Common myeloid progenitor, CD34-positive (primary cell): ENCODE data around the gene AFAP1L2. TPM values are rescaled to one million over a fixed set of nuclear protein-coding genes. Genes with fewer than 3 reads are reported as not detected.
A peak's percentile ranks its signal among the peaks of the same experiment; 100 is the strongest.

Experiments
- CTCF ChIA-PET: fragments of 350-600 bp; sonication (Branson Sonifier 250); formaldehyde crosslinking; loops from one replicate; lab custom pipeline; 2021; ENCODE audit warnings: antibody characterized with exemption; lab: Charles Lee
- POLR2A ChIA-PET: fragments of 350-600 bp; sonication (Branson Sonifier 250); formaldehyde crosslinking; loops from one replicate; lab custom pipeline; 2021; ENCODE audit warnings: antibody characterized with exemption; lab: Charles Lee
- DNase-seq, 3 donors: peaks; one replicate each; pipeline versions ENCODE4 v3.0.0 to v3.0.0-alpha.2; 2013
- H3K27ac ChIP-seq, 2 experiments: 1 replicate in 1 of 2; 2 replicates in 1 of 2; pipeline ENCODE4 v1.7.0; 2013; ENCODE audit warnings: inconsistent platforms in 2 of 2, low read length in 2 of 2, mild to moderate bottlenecking in 2 of 2, low read depth in 1 of 2, moderate library complexity in 1 of 2; ENCODE audit not compliant: severe bottlenecking in 2 of 2, insufficient read depth in 1 of 2, poor library complexity in 1 of 2
- H3K27me3 ChIP-seq, 5 experiments: replicated peaks in 2 of 5; 1 replicate in 3 of 5; 2 replicates in 2 of 5; pipeline versions ENCODE4 v1.6.1 to v1.7.0; 2013; ENCODE audit warnings: low read length in 4 of 5, mild to moderate bottlenecking in 2 of 5, moderate library complexity in 2 of 5, inconsistent platforms in 1 of 5; ENCODE audit not compliant: insufficient read depth in 5 of 5, control insufficient read depth in 4 of 5
- H3K36me3 ChIP-seq, 4 experiments: 1 replicate in 2 of 4; 2 replicates in 2 of 4; pipeline versions ENCODE4 v1.6.1 to v1.7.0; 2013; ENCODE audit warnings: low read length in 3 of 4, control low read depth in 1 of 4, mild to moderate bottlenecking in 1 of 4; ENCODE audit not compliant: control insufficient read depth in 4 of 4, insufficient read depth in 4 of 4
- H3K4me1 ChIP-seq, 4 experiments: 1 replicate in 3 of 4; 2 replicates in 1 of 4; pipeline versions ENCODE4 v1.6.1 to v1.7.1; 2013; ENCODE audit warnings: low read length in 3 of 4, mild to moderate bottlenecking in 3 of 4, control low read depth in 1 of 4, inconsistent platforms in 1 of 4, moderate library complexity in 1 of 4; ENCODE audit not compliant: control insufficient read depth in 4 of 4, insufficient read depth in 4 of 4; ENCODE audit errors: control extremely low read depth in 1 of 4
- H3K4me3 ChIP-seq, 7 experiments: 1 replicate in 4 of 7; 2 replicates in 3 of 7; pipeline versions ENCODE4 v1.5.1 to v1.7.0; 2013; ENCODE audit warnings: mild to moderate bottlenecking in 7 of 7, low read length in 6 of 7, moderate library complexity in 6 of 7, inconsistent platforms in 2 of 7, low read depth in 2 of 7, control low read depth in 1 of 7; ENCODE audit not compliant: insufficient read depth in 4 of 7, control insufficient read depth in 1 of 7; ENCODE audit errors: extremely low read depth in 1 of 7
- H3K9me3 ChIP-seq, 5 experiments: 1 replicate in 4 of 5; 2 replicates in 1 of 5; pipeline versions ENCODE4 v1.6.1 to v1.7.1; 2013; ENCODE audit warnings: low read length in 4 of 5, mild to moderate bottlenecking in 2 of 5, inconsistent platforms in 1 of 5, low read depth in 1 of 5, moderate library complexity in 1 of 5; ENCODE audit not compliant: control insufficient read depth in 4 of 5, insufficient read depth in 2 of 5; ENCODE audit errors: control extremely low read depth in 1 of 5
- WGBS: methylation state at CpG from one replicate; pipeline ENCODE4 v1.1.5; 2013; ENCODE audit not compliant: insufficient coverage; 5-methylcytosine and 5-hydroxymethylcytosine counted together
- polyA plus RNA-seq: library from polyadenylated mRNA; unstranded; fragments of 120-200 nt; gene quantifications from one replicate; pipeline ENCODE4 v1.2.1, GENCODE V29; 2013

Gene AFAP1L2, protein sequence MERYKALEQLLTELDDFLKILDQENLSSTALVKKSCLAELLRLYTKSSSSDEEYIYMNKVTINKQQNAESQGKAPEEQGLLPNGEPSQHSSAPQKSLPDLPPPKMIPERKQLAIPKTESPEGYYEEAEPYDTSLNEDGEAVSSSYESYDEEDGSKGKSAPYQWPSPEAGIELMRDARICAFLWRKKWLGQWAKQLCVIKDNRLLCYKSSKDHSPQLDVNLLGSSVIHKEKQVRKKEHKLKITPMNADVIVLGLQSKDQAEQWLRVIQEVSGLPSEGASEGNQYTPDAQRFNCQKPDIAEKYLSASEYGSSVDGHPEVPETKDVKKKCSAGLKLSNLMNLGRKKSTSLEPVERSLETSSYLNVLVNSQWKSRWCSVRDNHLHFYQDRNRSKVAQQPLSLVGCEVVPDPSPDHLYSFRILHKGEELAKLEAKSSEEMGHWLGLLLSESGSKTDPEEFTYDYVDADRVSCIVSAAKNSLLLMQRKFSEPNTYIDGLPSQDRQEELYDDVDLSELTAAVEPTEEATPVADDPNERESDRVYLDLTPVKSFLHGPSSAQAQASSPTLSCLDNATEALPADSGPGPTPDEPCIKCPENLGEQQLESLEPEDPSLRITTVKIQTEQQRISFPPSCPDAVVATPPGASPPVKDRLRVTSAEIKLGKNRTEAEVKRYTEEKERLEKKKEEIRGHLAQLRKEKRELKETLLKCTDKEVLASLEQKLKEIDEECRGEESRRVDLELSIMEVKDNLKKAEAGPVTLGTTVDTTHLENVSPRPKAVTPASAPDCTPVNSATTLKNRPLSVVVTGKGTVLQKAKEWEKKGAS
- polyA plus RNA-seq: 3.4 TPM

DNA sequence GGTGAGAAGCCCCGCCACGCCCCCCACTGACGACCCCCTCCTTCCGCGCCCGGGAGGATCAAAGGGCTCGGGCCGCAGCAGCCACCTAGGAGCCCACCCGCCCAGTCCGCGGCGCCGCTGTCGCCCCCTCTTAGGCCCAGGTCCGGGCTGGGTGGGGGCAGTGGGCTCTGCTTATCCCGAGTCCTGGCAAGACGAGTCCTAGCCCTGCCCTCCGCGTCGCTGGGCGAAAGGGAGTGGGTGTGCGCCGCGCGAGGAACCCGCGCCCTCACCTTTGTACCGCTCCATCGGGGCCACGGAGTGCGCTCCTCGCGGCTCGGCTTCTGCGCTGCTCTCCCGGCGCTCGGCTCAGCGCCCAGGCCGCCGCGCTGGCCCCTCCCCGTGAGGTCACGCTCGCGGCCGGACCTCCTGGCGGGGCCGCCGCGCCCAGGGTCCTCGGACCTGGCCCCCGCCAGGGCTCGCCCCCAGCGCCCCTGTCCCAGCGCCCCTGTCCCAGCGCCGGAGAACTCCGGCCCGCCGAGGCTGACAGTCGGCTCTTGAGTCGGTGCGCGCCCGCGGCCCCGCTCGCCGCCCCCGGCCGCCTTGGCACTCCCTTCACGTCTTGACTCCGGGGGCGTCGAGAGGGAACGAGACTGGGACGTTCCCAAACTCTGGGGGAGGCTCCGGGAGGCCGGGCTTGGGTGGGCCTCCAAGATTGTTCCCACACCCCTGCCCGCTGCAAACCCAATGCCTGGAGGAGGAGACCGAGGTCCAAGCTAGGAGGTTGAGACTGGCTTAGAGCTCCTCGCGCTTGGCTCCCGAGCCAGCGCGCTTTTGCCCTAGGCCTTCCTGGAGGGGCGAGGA lies at the start of gene AFAP1L2:
AFAP1L2 (minus strand) TSS at position 332 of the 840 bp plus-strand sequence; CDS start at position 285, 47 bp downstream.
- POLR2A ChIA-PET: no interaction called here
- Histone ChIP-seq H3K27ac (no peak within 1 kb of the TSS), H3K4me3 (peak within 1 kb of the TSS; percentile 26 to 78 (median 58)), H3K36me3 (no peaks in the 10 kb centered on the region), H3K9me3 (no peaks in the 10 kb centered on the region), H3K4me1 (peaks cover 3 to 23% (median 22%) of the 10 kb centered on the region in 4 experiments), H3K27me3 (peaks cover 0 to 55% (median 32%) of the 10 kb centered on the region in 5 experiments)
- DNase-seq: peak in 2 of 3 donors; percentile 26 to 42
- 2% methylated on average over 80 of the region's 88 CpGs for WGBS
- CTCF ChIA-PET: interaction anchor here (1.0 to 1.7 kb wide), 4 partner anchors 10 to 100 kb away, joined by 3 to 7 read pairs (median 6); no protein-coding TSS in a partner anchor

DNA sequence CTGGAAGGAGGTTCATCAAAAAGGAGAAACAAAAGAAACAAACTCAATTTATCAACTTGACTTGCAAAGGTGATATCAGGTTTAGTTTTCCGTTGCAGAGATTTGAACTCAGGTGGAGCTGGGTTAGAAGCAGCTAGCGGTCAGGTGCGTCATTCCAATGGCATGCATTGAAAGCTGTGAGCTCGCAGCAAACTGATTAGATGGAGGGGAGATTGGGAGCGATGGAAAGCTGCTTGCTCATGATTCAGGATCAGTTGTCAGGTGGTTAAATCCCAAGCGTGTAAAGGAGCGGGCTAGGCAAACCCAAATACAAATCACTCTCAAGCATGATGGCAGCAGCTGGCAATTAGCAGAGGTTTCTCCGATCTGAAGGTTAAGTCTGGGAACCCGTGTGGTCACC lies 49.3 kb upstream of the AFAP1L2 start:
- Histone ChIP-seq H3K9me3 (no peaks in the 10 kb centered on the region), H3K36me3 (peaks cover 0 to 24% (median 2%) of the 10 kb centered on the region in 4 experiments), H3K27ac (no peak overlapping the region), H3K4me1 (peaks cover 0 to 6% (median 0%) of the 10 kb centered on the region in 4 experiments), H3K27me3 (no peaks in the 10 kb centered on the region), H3K4me3 (no peak overlapping the region)
- ChIA-PET POLR2A (interaction anchor here (0.5 kb wide), 1 partner anchor 367 kb away, joined by 4 read pairs; no protein-coding TSS in a partner anchor), CTCF (interaction anchor here (1.3 kb wide), 1 partner anchor 15 kb away, joined by 4 read pairs; no protein-coding TSS in a partner anchor)
- WGBS: 99% methylated on average over 9 of the region's 9 CpGs
- no peak for DNase-seq

DNA sequence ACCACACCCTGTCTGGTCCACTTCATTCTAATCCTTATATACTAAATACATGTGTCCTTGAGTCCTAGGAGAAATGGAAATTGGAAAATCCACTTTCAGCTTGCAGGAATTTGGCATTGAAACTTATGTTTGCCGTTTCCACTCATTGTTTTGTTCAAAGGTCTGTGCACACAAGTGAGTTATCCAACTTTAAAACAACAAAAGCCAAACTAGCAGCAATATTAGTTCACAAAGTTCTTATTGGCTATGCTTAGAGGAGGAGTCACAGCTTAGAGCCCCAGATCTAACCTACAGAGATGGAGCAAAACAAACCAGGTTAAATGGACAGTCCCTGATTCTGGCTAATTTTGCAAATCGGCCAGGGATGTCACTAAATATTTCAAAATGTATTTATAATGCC lies 44.6 kb upstream of the AFAP1L2 start:
- Histone ChIP-seq H3K4me1 (peaks cover 0 to 6% (median 0%) of the 10 kb centered on the region in 4 experiments), H3K36me3 (peaks cover 0 to 36% (median 8%) of the 10 kb centered on the region in 4 experiments), H3K4me3 (no peak overlapping the region), H3K27ac (no peak overlapping the region), H3K27me3 (no peaks in the 10 kb centered on the region), H3K9me3 (no peaks in the 10 kb centered on the region)
- ChIA-PET POLR2A (no interaction called here), CTCF (interaction anchor here (0.8 to 1.8 kb wide), 4 partner anchors 11 to 146 kb away, joined by 3 to 7 read pairs (median 6); no protein-coding TSS in a partner anchor)
- DNase-seq: no peak
- 100% methylated on average over 1 of the region's 2 CpGs for WGBS

DNA sequence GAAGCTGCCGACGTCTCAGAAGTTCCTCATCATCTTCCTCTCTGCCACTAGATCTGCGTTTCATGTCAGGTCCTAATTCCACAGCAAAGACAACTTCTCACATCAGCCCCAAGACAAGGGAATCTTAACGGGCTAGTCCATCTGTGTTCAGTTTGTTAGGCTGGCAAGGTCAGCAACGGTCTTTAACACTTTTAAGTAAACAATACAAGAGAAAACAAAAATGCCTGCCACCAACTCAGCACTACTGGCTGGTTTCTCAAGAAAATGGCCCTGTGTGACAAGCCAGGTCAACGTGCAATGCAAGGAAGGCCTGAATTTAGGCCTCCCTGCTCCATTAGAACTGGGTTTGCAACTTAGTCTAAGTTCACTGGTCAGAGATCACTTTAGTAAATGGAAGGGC lies 41.0 kb upstream of the AFAP1L2 start:
- POLR2A ChIA-PET: no interaction called here
- CTCF ChIA-PET: no interaction called here
- 76% methylated on average over 6 of the region's 6 CpGs for WGBS
- no peaks in the 10 kb centered on the region for H3K9me3 ChIP-seq
- no peak for DNase-seq
- H3K4me3 ChIP-seq: no peak overlapping the region
- H3K27me3 ChIP-seq: no peaks in the 10 kb centered on the region
- H3K36me3 ChIP-seq: peaks cover 2 to 44% (median 18%) of the 10 kb centered on the region in 4 experiments
- peaks cover 0 to 6% (median 0%) of the 10 kb centered on the region in 4 experiments for H3K4me1 ChIP-seq
- no peak overlapping the region for H3K27ac ChIP-seq

DNA sequence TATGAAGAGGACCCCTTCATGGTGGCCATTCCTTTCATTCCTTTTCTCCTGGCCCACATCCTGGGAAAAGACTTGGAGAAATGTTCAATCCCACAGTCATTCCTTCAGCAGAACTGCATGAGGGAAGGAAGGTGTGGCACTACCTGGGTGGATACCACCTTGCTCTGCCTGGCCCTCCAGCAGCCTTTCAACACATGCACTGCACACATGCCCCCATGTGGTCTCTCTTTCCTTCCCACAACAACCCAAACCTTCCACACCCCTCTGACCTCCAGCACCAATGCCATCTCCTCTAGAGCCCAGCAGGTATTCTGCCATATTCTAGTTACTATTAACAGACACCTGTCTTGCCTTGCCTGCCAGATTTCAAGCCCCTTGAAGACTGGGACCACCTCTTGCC lies 40.5 kb upstream of the AFAP1L2 start:
- CTCF ChIA-PET: no interaction called here
- Histone ChIP-seq H3K9me3 (no peaks in the 10 kb centered on the region), H3K4me1 (peaks cover 0 to 6% (median 0%) of the 10 kb centered on the region in 4 experiments), H3K27ac (no peak overlapping the region), H3K27me3 (no peaks in the 10 kb centered on the region), H3K4me3 (no peak overlapping the region), H3K36me3 (peaks cover 2 to 49% (median 22%) of the 10 kb centered on the region in 4 experiments)
- POLR2A ChIA-PET: no interaction called here
- DNase-seq: no peak

GRCh38 chr10:114442091-114442630 lies 37.9 kb upstream of the AFAP1L2 start:
- peak; percentile 29 to 55 (median 34) for DNase-seq
- ChIA-PET POLR2A (no interaction called here), CTCF (interaction anchor here (1.2 to 11.0 kb wide), 3 partner anchors 19 to 138 kb away, joined by 3 to 79 read pairs (median 4); no protein-coding TSS in a partner anchor)
- Histone ChIP-seq H3K4me1 (peaks cover 0 to 6% (median 0%) of the 10 kb centered on the region in 4 experiments), H3K27me3 (no peaks in the 10 kb centered on the region), H3K36me3 (peaks cover 9 to 59% (median 33%) of the 10 kb centered on the region in 4 experiments), H3K9me3 (no peaks in the 10 kb centered on the region), H3K27ac (no peak overlapping the region), H3K4me3 (no peak overlapping the region)
- 100% methylated on average over 1 of the region's 4 CpGs for WGBS
